ENCODE measurements around the gene ZW10. TPM values are rescaled to one million over a fixed set of nuclear protein-coding genes. Genes with fewer than 3 reads are reported as not detected.

Gene ZW10
- total RNA-seq, 1 experiment from 2014 or later = 26.0 TPM

- no peak overlapping the region for H4K91ac ChIP-seq (ENCODE audit: insufficient read length, low read depth, low read length)
These were observed 75.6 kb downstream of the ZW10 start for GRCh38 chr11:113697756-113698407.

More at GRCh38 chr11:113697756-113698407, 75.6 kb downstream of the ZW10 start:
- Histone ChIP-seq H3K23me2 (ENCODE audit: insufficient read length, low read depth, low read length, poor library complexity, severe bottlenecking) (no peaks in the 10 kb centered on the region), H2BK5ac (ENCODE audit: insufficient read length, low read length) (no peak overlapping the region), H2AK5ac (ENCODE audit: insufficient read length, low read length) (no peak overlapping the region), H3K4me2 (ENCODE audit: insufficient read depth, insufficient read length, low read length) (no peak overlapping the region), H2BK15ac (ENCODE audit: low read depth, low read length) (no peak overlapping the region), H3K79me1 (ENCODE audit: insufficient read depth, low read depth, low read length, poor library complexity, severe bottlenecking) (no peaks in the 10 kb centered on the region), H3K4ac (ENCODE audit: low read depth, low read length) (no peak overlapping the region), H3K14ac (ENCODE audit: insufficient read depth, low read length) (no peak overlapping the region), H3K27me3 (ENCODE audit: insufficient read depth, low read length) (no peaks in the 10 kb centered on the region), H2BK12ac (ENCODE audit: insufficient read length, low read depth, low read length) (no peak overlapping the region), H3K9me3 (ENCODE audit: control insufficient read depth, low read depth, low read length) (no peaks in the 10 kb centered on the region), H3T11ph (ENCODE audit: low read length) (no peak overlapping the region), H2AFZ (ENCODE audit: low read length) (no peak overlapping the region), H2BK20ac (ENCODE audit: low read depth, low read length, poor library complexity, severe bottlenecking) (no peak overlapping the region), H4K20me1 (ENCODE audit: control insufficient read depth, insufficient read depth, insufficient read length) (no peaks in the 10 kb centered on the region), H3K18ac (ENCODE audit: insufficient read length, low read depth, low read length) (no peak overlapping the region), H3K27ac (ENCODE audit: insufficient read length, low read depth, low read length) (no peak overlapping the region), H3K4me1 (ENCODE audit: insufficient read depth, low read length) (no peaks in the 10 kb centered on the region), H3K23ac (ENCODE audit: insufficient read length, low read depth, low read length) (no peak overlapping the region), H3K79me2 (ENCODE audit: insufficient read depth, low read length) (no peaks in the 10 kb centered on the region), H3K56ac (ENCODE audit: insufficient read length, low read depth, low read length) (no peak overlapping the region), H4K5ac (ENCODE audit: insufficient read length, low read depth, low read length) (no peak overlapping the region), H4K8ac (replicated peaks; ENCODE audit: insufficient read length, low read depth, low read length) (no peak overlapping the region), H3K9ac (ENCODE audit: extremely low read depth, insufficient read length, low read length) (no peak overlapping the region), H2BK120ac (ENCODE audit: low read depth, low read length, poor library complexity, severe bottlenecking) (no peak overlapping the region)
- TF ChIP-seq, protein P1, sequence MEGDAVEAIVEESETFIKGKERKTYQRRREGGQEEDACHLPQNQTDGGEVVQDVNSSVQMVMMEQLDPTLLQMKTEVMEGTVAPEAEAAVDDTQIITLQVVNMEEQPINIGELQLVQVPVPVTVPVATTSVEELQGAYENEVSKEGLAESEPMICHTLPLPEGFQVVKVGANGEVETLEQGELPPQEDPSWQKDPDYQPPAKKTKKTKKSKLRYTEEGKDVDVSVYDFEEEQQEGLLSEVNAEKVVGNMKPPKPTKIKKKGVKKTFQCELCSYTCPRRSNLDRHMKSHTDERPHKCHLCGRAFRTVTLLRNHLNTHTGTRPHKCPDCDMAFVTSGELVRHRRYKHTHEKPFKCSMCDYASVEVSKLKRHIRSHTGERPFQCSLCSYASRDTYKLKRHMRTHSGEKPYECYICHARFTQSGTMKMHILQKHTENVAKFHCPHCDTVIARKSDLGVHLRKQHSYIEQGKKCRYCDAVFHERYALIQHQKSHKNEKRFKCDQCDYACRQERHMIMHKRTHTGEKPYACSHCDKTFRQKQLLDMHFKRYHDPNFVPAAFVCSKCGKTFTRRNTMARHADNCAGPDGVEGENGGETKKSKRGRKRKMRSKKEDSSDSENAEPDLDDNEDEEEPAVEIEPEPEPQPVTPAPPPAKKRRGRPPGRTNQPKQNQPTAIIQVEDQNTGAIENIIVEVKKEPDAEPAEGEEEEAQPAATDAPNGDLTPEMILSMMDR (conservative IDR thresholded peaks at IDR 0.05) = no peak
- no peak for DNase-seq
- Mint-ChIP-seq H3K36me3 (ENCODE audit: insufficient read depth in 1 of 3, low read depth in 3 of 3) (peaks cover 0 to 4% (median 0%) of the 10 kb centered on the region in 3 experiments; a peak in 5 of 7 replicates), H3K27me3 (ENCODE audit: low read depth) (peaks cover 2% of the 10 kb centered on the region; the same call in 1 of the 2 replicates), H3K9me3 (peaks cover 0 to 4% of the 10 kb centered on the region in 2 experiments; a peak in 1 of 5 replicates), H3K27ac (no peak overlapping the region), H3K4me1 (peaks cover 2 to 8% of the 10 kb centered on the region in 2 experiments; a peak in 3 of 4 replicates), H3K4me3 (no peak overlapping the region)
- WGBS (ENCODE audit: extremely low coverage, insufficient read length, low lambda C conversion rate) = no CpG with 5 or more reads among the region's 7 CpGs
